H1 (cell line): ENCODE results near the gene ZPBP2. TPM values are rescaled to one million over a fixed set of nuclear protein-coding genes. Genes with fewer than 3 reads are reported as not detected.

Source experiments
- polyA plus RNA-seq, 7 experiments: library from polyadenylated mRNA; depleted of rRNA in 3 of 7; stranded (reverse) in 5 of 7; unstranded in 2 of 7; fragments of >200 nt in 5 of 7; fragments of 200-250 nt in 2 of 7; gene quantifications; 1 replicate in 5 of 7; 2 replicates in 1 of 7; 4 replicates in 1 of 7; pipeline versions ENCODE4 v1.2.1 to v1.2.3, GENCODE V29; 2011 to 2013; ENCODE audit warnings: missing spikeins in 2 of 7, mixed read lengths in 2 of 7
- small RNA-seq: library from polyadenylated mRNA; stranded (forward); fragments of <200 nt; extraction: miRNeasy Mini kit (QIAGEN cat#:217004); gene quantifications from one replicate; pipeline ENCODE3, GENCODE V24; 2013; ENCODE audit not compliant: insufficient read depth
- total RNA-seq: library from RNA; stranded (reverse); fragmentation: NEBNext Ultra II Directional; extraction: Animal tissue kit (Norgen Biotek cat#: 25700); gene quantifications from 2 replicates; pipeline ENCODE4 v1.2.1, GENCODE V29; 2021

ZPBP2 gene
- total and polyA plus RNA-seq, 2 of the 8 experiments (the other 6 are each of a cell fraction or from before 2014, with no cell fraction given), result not detected

Small RNA genes lying within 50 kb of the gene (small RNA-seq; reads per million reads assigned to genes)
- not detected for gene AC090844.1

Other genes starting within 250 kb of the ZPBP2 start
- 9.4 and 10.7 TPM in 2 replicates for gene PPP1R1B, start 241.2 kb upstream of the ZPBP2 start, total RNA-seq
- gene PPP1R1B, start 241.2 kb upstream of the ZPBP2 start, polyA plus RNA-seq (2011; rRNA removed), result 21.0 and 22.3 TPM in 2 replicates
- 47.6 and 56.7 TPM in 2 replicates for gene STARD3, start 231.1 kb upstream of the ZPBP2 start, total RNA-seq
- 80.3 and 116 TPM in 2 replicates for gene STARD3, start 231.1 kb upstream of the ZPBP2 start, polyA plus RNA-seq (2011; rRNA removed)
- gene TCAP, start 202.9 kb upstream of the ZPBP2 start, total RNA-seq, result 1.4 TPM in 2 replicates
- 0.82 and 1.3 TPM in 2 replicates for gene TCAP, start 202.9 kb upstream of the ZPBP2 start, polyA plus RNA-seq (2011; rRNA removed)
- 4.4 and 5.6 TPM in 2 replicates for gene PNMT, start 199.7 kb upstream of the ZPBP2 start, total RNA-seq
- 10.5 and 10.9 TPM in 2 replicates for gene PNMT, start 199.7 kb upstream of the ZPBP2 start, polyA plus RNA-seq (2011; rRNA removed)
- gene PGAP3, start 180.1 kb upstream of the ZPBP2 start, total RNA-seq, result 18.5 and 21.0 TPM in 2 replicates
- 30.7 and 32.2 TPM in 2 replicates for gene PGAP3, start 180.1 kb upstream of the ZPBP2 start, polyA plus RNA-seq (2011; rRNA removed)
- 394 and 403 TPM in 2 replicates for gene ERBB2, start 168.1 kb upstream of the ZPBP2 start, total RNA-seq
- gene ERBB2, start 168.1 kb upstream of the ZPBP2 start, polyA plus RNA-seq (2011; rRNA removed), result 183 and 278 TPM in 2 replicates
- gene MIEN1, start 137.7 kb upstream of the ZPBP2 start, total RNA-seq, result 29.6 and 30.0 TPM in 2 replicates
- 54.9 and 57.9 TPM in 2 replicates for gene MIEN1, start 137.7 kb upstream of the ZPBP2 start, polyA plus RNA-seq (2011; rRNA removed)
- gene GRB7, start 130.3 kb upstream of the ZPBP2 start, total RNA-seq, result 30.9 and 32.2 TPM in 2 replicates
- 41.5 and 61.7 TPM in 2 replicates for gene GRB7, start 130.3 kb upstream of the ZPBP2 start, polyA plus RNA-seq (2011; rRNA removed)
- 0.52 and 0.56 TPM in 2 replicates for gene IKZF3, start 3.9 kb upstream of the ZPBP2 start, total RNA-seq
- 0.23 and 0.31 TPM in 2 replicates for gene IKZF3, start 3.9 kb upstream of the ZPBP2 start, polyA plus RNA-seq (2011; rRNA removed)
- 10.3 and 11.8 TPM in 2 replicates for gene GSDMB, start 50.4 kb downstream of the ZPBP2 start, total RNA-seq
- 9.7 and 9.8 TPM in 2 replicates for gene GSDMB, start 50.4 kb downstream of the ZPBP2 start, polyA plus RNA-seq (2011; rRNA removed)
- gene ORMDL3, start 59.4 kb downstream of the ZPBP2 start, total RNA-seq, result 50.4 and 54.6 TPM in 2 replicates
- 108 and 168 TPM in 2 replicates for gene ORMDL3, start 59.4 kb downstream of the ZPBP2 start, polyA plus RNA-seq (2011; rRNA removed)
- not detected in 2 replicates for gene LRRC3C, start 59.5 kb downstream of the ZPBP2 start, total RNA-seq
- not detected in 2 replicates for gene LRRC3C, start 59.5 kb downstream of the ZPBP2 start, polyA plus RNA-seq (2011; rRNA removed)
- not detected in 2 replicates for gene GSDMA, start 94.8 kb downstream of the ZPBP2 start, total RNA-seq
- 0.03 and 0.05 TPM in 2 replicates for gene GSDMA, start 94.8 kb downstream of the ZPBP2 start, polyA plus RNA-seq (2011; rRNA removed)
- 198 TPM in 2 replicates for gene PSMD3, start 112.6 kb downstream of the ZPBP2 start, total RNA-seq
- gene PSMD3, start 112.6 kb downstream of the ZPBP2 start, polyA plus RNA-seq (2011; rRNA removed), result 151 and 182 TPM in 2 replicates
- gene CSF3, start 147.2 kb downstream of the ZPBP2 start, total RNA-seq, result not detected in 2 replicates
- 0.03 TPM in 1 of 2 replicates, not detected in the other for gene CSF3, start 147.2 kb downstream of the ZPBP2 start, polyA plus RNA-seq (2011; rRNA removed)
- gene MED24, start 186.2 kb downstream of the ZPBP2 start, total RNA-seq, result 81.7 and 90.6 TPM in 2 replicates
- gene MED24, start 186.2 kb downstream of the ZPBP2 start, polyA plus RNA-seq (2011; rRNA removed), result 92.7 and 120 TPM in 2 replicates
- gene THRA, start 194.8 kb downstream of the ZPBP2 start, total RNA-seq, result 10.2 and 11.8 TPM in 2 replicates
- 6.4 and 8.2 TPM in 2 replicates for gene THRA, start 194.8 kb downstream of the ZPBP2 start, polyA plus RNA-seq (2011; rRNA removed)
- 4.3 and 4.6 TPM in 2 replicates for gene NR1D1, start 232.4 kb downstream of the ZPBP2 start, total RNA-seq
- gene NR1D1, start 232.4 kb downstream of the ZPBP2 start, polyA plus RNA-seq (2011; rRNA removed), result 1.5 and 3.4 TPM in 2 replicates